CD4-positive, alpha-beta T cell treated with Interleukin-15 for 4 hours (primary cell): Measurements from ENCODE around the gene CUL3.

Experiments used
- DNase-seq: peaks from one replicate; pipeline ENCODE4 v3.0.0-alpha.2; 2020; ENCODE audit warnings: low spot score

CUL3 gene

DNA sequence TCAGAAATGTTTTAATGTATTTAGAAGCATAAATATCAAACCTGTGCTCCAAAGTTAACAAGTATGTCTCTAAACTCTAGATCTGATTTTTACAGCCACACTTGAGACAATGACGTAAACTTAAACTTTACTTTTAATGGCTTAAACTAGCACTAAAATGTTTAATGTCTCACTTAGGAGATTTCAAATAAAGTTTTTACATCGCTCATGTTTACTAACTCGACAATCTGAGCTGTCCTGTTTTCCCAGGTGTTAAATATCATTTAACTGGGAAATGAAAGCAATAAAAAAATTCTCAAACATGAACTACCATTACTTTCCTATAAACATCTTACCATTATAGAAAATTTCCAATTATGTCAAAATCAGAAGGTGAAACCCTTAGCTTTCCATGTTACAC, 113.0 kb downstream of the CUL3 start:
- no peak for DNase-seq

DNA sequence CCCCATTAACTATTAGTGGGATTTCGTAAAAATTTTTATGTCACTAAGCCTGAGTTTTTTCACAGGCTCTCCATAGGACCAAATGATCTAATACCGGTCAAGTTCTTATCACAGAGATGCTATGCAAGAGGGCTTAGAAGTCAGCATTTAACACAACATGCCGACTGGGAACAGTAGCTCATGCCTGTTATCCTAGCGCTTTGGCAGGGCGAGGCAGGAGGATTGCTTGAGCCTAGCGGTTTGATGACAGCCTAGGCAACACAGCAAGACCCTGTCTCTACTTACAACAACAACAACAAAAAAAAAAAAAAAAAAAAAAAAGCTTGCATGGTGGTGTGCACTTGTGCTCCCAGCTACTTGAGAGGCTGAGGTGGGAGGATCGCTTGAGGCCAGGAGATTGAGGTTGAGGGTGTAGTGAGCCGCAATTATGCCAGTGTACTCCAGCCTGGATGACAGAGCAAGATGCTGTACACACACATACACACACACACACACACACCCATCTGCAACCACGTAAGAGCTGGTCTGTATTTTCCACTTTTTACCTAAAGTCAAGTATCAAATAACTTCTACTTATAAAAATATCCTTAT, 115.7 kb downstream of the CUL3 start:
- DNase-seq = no peak

DNA sequence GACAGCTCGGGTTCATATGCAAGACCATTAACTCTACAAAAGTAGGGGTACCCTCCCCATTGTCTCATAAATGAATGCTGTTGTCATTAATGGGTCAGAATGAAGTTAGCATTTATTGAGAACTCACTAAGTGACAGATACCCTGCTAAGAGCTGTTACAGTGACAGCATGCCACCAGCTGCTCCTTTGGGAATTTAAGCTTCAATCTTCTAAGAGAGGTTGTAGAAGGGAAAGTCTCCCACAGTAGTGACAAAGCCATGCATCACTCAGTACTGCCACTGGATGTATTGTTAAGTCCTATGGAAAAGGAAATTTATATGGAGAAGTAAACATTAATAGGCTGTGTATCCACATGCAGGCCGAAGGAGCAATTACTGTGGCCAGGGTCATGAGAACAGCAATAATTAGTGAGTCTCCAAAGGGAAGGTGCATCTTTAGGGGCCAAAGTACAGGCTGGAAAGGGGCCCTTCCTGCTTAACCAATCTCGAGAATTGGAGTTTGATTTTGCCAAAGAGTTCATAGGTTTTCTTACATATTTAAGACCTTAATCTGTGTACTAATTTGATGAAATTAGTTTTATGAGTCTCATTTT, 118.8 kb downstream of the CUL3 start:
- DNase-seq = no peak

DNA sequence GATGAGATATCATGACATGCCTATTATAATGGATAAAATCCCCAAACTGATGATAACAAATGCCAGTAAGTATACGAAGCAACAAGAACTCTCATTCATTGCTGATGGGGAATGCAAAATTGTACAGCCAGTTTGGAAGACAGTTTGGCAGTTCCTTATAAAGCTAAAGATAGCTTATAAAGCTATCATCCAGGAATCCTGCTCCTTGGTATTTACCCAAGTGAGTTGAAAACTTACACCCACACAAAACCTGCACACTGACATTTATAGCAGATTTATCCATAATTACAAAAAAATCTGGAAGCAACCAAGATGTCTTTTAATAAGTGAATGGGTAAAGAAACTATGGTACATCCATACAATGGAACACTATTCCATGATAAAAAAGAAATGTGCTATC, 123.8 kb downstream of the CUL3 start:
- DNase-seq = no peak

DNA sequence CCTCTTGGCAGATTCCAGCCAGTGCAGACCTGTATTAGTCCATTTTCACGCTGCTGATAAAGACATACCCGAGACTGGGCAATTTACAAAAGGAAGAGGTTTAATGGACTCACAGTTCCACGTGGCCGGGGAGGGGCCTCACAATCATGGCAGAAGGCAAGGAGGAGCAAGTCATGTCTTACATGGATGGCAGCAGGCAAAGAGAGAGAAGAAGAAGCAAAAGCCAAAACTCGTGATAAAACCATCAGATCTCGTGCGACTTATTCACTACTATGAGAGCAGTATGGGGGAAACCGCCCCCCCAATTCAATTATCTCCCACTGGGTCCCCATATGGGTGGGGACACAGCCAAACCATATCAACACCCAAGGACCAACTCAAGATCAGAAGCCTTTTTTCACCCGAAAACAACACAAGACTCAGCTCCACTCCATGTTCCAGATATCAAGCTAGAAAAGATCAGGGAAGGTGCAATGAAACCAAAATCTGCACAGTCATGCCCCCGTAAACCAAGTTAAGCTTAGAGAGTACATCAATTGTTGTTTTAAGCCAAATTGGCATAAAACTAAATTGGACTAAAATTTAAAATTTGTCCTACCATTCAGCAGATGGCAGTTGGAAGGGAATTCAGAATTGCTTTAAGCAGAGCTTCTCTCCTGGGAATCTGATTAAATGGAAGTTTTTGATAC, 127.6 kb downstream of the CUL3 start:
- no peak for DNase-seq

DNA sequence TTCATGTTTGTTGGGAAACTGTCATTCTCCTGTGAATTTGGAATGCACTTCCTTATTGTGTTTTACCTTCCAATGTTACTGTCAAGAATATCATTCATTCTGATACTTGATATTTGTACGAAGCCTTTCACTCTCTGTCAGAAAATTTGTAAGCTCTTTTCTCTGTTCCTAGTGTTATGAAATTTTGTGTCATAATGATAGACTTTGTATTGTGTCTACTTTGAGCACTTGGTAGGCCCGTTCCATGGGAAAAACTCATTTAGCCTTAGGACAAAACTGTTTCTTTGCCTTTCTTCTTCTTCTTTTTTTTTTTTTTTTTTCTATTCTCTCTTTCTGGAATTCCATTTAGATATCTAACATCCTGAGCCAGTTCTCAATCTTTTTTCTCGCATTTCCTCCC, 131.3 kb downstream of the CUL3 start:
- DNase-seq = no peak

DNA sequence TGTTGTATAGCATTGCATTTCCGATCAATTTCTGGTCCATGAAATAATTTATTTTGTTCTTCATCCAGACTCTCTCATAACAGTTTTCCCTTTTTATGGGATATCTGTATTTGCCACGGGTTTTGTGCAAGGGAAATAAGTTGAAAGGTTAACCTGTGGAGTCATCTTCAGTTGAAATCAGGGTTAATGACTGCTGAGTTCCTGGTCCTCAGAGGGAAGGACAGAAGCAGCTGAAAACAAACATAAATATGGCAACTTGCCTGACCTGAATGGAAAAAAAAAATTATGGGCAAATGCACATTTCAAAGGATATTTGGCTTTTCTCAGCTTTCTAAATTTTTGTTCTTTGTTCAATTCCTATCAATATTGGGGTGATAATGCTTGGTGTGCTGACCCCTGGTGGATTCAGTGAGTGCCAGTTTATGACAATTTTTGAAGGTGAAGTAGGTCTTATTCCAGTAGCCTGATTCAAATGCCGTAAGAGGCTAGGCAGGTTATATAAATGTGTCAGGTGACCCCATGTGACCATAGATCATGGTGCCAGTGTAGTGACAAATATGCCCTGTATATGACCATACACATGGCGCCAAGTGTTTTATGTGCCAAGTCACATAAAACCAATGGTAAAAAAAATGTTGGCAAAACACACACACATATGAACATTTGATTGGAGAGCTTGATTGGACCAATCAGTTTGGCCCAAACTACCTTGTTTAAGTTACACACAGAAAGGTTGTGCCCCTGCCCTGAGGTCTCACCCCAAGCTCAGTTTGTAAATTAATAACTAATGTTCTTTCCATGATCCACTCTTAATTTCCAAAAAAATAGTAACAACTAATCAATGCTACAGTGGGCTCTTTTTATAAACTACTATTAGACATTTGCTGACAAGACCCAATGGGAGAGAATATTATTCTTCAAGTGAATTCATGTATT, 135.7 kb downstream of the CUL3 start:
- DNase-seq = no peak

DNA sequence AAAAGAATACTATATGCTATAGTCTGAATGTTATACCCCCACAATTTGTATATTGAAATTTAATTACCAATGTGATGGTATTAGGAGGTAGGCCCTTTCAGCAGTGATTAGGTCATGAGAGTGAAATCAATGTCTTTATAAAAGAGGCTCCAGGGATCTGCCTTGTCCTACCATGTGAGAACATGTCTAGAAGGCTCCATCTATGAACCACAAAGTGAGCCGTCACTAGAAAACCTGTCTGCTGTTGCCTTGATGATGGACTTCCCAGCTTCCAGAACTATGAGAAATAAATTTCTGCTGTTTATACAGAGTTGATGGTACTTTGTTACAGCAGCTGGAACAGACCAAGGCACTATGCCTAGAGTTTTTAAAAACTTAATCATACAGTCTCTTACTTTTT, 136.9 kb downstream of the CUL3 start:
- no peak for DNase-seq

DNA sequence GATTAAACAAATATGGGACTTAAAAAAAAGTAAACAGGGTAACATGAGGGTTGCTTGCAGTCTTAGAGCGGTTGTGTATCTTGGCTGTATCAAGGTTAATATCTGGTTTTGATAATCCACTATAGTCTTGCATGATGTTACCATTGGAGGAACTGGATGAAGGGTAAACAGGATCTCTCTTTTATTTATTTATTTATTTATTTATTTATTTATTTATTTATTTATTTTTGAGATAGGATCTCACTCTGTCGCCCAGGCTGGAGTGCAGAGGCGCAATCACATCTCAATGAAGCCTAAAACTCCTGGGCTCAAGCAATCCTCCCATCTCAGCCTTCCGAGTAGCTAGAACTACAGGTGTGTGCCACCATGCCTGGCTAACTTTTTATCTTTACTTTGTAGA, 140.4 kb downstream of the CUL3 start:
- no peak for DNase-seq

DNA sequence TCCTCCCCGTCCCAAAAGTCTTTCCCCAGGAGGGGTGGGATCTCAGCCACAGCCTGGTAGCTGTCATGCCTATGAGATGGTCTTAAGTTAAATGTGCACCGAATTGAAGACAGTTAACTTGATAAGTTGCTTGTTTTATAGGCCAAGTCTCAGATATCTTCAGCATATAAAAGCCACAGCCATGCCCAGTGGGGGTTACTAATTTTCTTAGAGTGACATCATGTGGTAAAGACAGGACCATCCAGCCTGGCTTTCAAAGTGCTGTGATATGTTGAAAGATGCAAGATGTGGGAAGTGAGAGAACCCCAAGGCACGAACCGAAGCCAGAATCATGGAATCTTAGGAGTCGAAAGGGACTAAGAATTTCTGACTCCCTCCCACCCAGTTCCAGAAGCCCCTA, 141.1 kb downstream of the CUL3 start:
- no peak for DNase-seq

DNA sequence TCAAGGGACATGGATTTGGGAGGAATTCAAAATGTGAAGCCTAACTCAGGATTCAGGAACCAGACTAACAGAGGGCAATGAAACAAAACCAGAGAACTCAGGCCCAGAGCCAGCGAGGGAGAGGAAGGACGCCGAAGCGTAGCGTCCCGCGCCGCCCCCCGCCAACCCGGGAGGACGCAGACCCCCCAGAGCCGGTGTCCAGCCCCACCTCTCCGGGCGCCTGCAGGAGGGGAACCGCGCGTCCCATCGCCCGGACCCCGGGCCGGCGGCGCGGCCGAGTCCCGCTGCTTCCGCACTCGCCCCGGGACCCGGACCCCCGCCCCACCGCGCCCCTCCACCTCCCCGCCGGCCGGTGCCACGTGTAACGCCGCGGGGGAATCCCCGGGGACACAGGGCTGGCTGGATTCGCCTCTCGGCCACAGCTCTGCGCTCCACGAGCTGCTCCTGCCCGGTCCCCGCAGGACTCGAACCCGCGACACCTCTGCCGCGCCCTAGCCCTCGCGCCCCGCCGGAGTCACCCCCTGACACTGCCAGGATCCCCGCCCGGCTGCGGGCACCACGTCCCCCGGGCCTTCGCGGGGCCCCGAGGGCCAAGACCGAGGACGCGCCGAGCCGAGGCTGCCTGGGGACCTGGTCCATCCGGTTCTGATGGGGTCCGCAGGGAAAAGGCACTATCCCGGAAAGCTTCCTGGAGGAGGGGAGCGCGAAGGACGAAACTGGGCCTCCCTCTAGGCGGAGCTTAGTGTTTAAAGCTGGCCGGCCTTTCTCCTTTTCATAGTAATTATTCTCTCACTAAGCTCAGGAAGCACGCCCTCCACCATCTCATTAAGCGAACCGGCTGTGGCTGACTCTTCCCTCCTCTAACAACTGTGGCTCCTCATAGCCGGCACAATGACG, 142.8 kb downstream of the CUL3 start:
- DNase-seq = no peak

DNA sequence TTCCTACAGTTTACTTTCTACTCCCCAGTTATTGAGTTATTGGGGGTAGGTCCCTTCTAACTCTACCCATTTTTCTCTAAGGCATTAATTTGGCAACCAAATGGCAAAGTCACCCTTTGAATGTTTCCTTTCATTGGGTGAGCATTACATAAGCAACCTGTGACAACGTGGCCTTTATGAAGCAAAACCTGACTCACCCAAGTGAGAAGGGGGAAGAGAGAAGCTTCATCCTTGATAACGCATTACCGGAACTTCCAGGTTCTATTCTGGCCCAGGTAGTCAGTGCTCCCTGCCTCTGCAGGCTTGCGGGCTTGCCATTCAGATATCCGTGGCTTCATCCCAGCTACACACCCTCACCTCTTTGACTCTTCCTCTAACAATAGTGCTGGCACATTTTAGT, 144.2 kb downstream of the CUL3 start:
- DNase-seq = no peak

DNA sequence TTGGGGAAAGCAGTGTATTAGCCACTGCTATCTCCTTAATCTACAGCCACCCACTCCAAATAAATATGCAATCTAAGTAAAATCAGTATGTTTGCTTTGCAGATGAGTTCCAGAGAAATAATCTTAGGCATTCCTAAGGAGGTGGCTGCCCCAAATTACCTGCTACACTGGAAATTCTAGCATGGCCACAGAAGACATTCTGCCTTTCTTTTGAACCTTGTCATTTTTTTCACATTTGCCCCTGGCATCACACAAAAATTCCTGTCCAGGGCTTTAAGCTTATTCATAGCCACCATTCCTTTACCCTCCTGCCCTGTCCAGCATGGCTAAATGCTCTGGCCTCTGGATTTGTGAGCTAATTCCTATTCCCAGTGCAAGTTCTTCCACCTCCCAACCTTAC, 146.4 kb downstream of the CUL3 start:
- no peak for DNase-seq

DNA sequence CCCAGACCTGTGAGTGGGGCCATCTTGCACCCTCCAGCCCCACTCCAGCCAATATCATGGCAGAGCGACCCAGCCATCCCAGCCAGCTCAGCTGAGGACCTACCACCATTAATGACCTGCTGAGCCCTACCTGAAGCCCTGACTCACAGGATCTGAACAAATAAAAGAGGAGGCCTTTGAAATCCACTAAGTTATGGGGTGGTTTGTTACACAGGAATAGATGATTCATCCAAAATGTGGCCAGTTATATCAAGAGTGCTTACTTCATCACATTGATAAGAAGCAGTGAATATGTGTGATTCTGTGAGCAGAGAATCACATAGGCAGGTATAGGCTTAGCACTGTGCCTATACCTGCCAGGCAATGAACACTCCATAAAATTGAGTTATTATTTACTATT, 148.5 kb downstream of the CUL3 start:
- no peak for DNase-seq

DNA sequence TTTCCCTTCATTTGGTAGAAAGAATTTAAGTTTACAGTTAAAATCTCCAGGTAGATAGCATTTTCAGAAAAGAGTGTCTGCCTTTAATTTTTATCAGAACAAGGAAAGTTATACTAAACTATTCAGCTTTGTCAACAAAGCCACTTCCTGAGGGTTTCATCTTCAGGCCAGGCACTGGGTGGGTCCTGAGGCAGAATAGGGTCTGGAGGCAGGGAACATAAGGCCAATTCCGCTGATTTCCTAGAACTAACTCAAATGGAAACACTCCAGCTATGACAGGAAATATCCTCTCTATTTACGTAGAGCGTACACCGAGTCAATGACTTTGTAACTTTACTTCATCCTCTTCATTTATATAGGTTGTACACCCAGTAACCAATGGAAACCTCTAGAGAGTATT, 150.5 kb downstream of the CUL3 start:
- no peak for DNase-seq

DNA sequence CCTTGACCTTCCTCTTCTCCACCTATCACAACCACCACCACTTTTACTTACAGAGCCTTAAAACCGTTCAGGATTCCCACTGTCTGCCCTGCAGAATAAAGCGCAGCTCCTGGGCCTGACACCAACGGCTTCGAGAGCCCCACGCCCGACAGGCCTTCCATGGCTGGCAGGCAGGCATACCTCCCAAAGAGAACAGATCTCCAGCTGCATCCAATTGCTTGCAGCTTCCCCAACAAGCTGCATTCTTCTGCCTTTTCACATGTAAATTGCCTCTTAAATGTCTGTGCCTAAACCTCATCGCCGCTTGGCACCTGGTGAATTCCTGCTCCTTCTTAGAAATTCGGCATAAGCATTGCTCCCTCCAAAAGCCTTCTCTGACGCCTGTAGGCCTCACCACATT, 151.7 kb downstream of the CUL3 start:
- no peak for DNase-seq

DNA sequence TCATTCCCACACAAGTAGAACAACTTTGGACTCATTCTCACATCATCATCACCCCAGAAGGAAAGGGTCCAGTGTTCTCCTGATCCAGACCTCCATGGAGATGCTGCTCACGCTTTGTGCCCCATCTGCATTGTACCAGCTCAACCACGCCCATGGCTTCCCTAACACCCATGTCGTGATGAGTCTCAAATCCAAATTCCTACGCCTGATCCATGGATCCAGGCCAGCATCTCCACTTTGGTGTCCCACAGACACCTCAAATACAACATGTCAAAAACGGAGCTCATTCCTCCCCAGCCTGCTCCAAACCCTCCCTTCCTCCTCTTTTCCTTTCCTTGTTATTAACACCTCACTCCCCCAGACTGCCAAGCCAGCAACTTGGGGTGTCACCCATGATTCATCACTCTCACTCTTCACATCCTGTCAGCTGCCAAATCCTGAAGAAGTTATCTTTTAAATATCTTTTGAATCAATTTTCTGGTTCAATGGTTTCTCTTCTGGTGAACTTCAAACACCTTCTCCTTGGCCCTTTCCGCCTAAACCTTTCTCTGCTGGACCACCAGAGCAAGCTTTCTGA, 153.1 kb downstream of the CUL3 start:
- DNase-seq = no peak

DNA sequence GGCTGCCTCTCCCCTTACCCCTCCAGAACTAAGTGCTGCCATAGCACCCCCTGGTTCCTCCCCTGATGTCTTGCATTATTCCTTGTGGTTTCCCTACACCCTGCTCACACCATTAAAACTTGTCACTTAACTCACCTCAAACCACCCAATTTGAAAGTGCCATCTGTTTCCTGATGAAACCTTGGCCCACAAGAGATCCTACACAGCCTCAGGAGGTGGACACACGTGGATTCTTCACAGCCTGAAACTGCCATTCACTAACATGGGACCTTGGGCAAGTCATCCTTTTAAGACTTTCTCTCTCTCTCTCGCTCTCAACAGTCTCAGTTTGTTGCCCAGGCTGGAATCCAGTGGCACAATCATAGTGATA, 155.7 kb downstream of the CUL3 start:
- DNase-seq = no peak

DNA sequence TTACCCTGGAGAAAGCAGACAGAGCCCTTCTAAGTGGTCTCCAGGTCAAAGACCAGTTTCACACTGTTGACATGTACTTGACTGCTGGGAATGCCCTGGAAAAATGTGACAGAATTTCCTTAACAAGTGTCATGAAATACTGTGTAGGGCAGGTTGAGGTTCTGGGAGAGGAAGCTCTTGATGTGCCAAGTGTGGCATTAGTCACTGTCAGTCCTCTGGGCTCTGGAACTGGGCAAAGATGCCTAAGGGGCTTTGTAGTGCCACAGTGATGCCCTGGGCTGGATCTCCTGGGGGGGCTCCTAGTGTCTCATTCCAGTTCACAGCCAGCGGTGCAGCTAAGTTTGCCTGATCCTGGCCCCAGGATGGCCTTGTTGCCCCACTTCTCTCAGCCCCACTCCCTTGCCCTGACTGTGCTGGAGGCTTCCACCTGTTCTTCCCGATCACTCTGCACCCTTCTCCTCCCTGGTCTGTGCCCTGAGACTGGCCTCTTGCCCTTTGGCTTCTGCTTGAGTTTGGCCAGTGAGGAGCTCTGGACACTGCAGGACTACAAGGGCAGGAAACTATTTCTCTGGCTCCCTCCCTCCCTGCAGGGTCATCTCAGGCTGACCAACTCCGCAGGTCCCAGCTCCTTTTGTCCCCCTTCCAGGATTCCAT, 156.2 kb downstream of the CUL3 start:
- DNase-seq = no peak

DNA sequence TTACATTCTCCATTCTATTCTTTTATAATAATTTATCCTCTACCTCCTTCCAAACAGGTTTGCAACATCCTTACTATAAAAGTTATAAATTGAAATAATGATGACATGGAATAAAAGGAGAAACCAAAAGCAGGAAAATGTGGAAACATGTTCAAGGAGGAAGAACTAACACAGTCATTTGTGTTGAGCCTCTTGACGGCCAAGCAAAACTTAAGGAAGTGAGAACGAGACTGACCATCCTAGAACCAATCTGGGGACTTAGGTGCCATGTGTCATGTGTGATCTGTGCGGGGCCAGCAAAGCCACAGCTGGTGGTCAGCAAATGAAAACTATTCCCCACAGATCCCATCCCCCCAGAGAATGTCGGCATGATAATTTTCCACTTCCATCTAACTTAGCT, 157.7 kb downstream of the CUL3 start:
- no peak for DNase-seq

DNA sequence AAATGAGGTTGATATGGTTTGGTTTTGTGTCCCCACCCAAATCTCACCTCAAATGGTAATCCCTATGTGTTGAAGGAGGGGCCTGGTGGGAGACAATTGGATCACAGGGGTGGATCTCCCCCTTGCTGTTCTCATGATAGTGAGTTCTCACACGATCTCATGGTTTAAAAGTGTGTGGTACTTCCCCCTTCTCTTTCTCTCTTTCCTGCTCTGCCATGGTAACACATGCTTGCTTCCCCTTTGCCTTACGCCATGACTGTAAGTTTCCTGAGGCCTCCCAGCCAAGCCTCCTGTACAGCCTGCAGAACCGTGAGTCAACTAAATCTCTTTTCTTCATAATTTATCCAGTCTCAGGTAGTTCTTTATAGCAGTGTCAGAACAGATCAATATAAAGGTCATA, 158.5 kb downstream of the CUL3 start:
- no peak for DNase-seq
